ENCODE measurements around the gene PIH1D2. TPM values are rescaled to one million over a fixed set of nuclear protein-coding genes. Genes with fewer than 3 reads are reported as not detected.

The PIH1D2 gene
- 1 to 10 TPM in 2 of 4 donors, under 1 TPM in 2; 0.38 to 2.4 (median 0.90) TPM for total RNA-seq

DNA sequence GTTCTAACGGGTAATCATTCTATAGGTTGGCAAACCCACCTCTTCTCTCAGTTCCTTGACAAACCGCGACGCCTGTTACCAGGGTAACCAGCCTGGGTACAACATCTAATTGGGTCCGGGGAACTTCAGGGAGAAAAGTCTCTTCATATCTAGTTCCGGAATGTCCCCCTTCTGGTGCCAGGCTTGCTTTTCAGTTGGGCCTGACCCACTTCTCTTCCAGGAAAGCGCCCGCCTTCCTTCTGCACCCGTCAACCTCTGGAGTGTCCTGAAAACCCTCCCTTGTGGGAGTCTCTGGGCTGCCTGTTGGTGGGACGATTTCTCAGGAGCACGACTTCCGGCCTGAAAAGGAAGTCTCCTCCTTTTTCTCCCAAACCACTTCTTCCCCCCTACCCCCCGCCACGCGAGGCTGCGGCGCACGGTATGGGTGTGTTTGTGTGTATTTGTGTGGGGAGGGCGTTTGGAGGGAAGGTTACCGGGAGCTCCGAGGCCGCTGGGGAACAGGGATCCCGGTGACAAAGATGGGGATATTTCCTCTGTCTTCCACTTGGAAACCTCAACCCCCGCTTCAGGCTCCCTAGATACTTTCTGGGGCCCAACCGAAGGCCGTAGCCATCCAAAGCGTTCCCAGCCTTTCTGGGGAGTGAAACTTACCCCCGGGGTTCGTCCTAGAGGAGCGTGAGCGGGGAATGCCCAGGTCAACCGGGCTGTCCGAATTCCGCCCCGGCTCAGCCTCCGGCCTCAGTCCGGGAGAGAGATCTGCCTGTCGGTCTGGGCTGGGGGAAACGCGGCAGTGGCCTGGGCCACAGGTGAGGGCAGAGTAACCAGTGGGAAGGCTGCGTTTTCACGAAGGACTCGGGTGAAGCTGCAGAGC lies at the start of gene PIH1D2, which contains the start of gene NKAPD1:
Gene PIH1D2, minus strand, starts transcription at position 77 of the 871 bp plus-strand sequence. CDS start 843 bp downstream, outside the sequence.
Gene NKAPD1, plus strand, starts transcription at position 359 of the 871 bp plus-strand sequence. CDS start 1,276 bp downstream, outside the sequence.
- DNase-seq (ENCODE audit: low spot score in 2 of 2), result peak; percentile 73 to 95
- 0 to 2% methylated on average over 31 to 43 of the region's 43 CpGs for WGBS, 2 donors
- intact Hi-C loops (cut with DNase I; ENCODE audit: low total_unique reads), result no loop called here
- no peak for TF ChIP-seq POLR2A (IDR thresholded peaks at IDR 0.05)
- no peak for TF ChIP-seq CTCF (IDR thresholded peaks at IDR 0.05)
- peak within 1 kb of the TSS; percentile 62 for H3K4me3 ChIP-seq (ENCODE audit: low read depth, poor library complexity, severe bottlenecking)

- no peak for DNase-seq (ENCODE audit: low spot score in 2 of 2)
- WGBS, 2 donors, result 65 to 69% methylated on average over 4 of the region's 4 CpGs
- no peak overlapping the region for H3K4me3 ChIP-seq (ENCODE audit: low read depth, poor library complexity, severe bottlenecking)
- TF ChIP-seq POLR2A (IDR thresholded peaks at IDR 0.05), result no peak
- no peak for TF ChIP-seq CTCF (IDR thresholded peaks at IDR 0.05)
- intact Hi-C loops (cut with DNase I; ENCODE audit: low total_unique reads), result no loop called here
Observed at GRCh38 chr11:112123129-112123528, 49.3 kb upstream of the PIH1D2 start.

DNA sequence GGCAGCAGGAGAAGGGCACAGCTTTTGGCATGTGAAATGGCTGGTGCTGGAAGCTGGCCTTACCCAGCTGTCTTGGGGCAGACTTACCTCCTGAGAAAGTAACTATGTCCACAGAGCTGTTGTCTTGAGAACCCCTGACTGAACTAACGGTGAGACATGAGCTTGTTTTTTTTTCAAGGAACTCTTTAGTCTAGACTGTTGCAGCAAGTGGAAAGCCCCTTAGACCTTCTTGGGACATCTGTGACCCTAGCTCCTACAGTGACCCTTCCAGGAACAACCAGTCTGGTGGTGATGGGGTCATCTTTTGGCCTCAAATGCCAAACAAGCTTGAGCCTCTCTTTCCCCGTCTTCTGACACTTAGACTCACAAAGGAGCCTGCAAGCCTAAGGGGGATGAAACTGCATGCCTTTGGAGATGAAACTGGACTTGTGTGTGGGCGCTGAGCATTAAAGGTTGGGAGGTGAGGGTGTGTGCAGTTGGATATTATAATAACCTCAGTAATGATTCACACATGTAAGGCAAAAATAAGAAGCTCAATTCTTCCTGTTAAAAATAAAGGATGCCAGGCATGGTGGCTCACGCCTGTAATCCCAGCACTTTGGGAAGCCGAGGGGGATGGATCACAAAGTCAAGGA lies 48.3 kb upstream of the PIH1D2 start:
- intact Hi-C loops (cut with DNase I; ENCODE audit: low total_unique reads), result no loop called here
- WGBS, 2 donors, result 70 to 81% methylated on average over 5 of the region's 5 CpGs
- TF ChIP-seq CTCF (IDR thresholded peaks at IDR 0.05) (no peak), POLR2A (IDR thresholded peaks at IDR 0.05) (no peak)

DNA sequence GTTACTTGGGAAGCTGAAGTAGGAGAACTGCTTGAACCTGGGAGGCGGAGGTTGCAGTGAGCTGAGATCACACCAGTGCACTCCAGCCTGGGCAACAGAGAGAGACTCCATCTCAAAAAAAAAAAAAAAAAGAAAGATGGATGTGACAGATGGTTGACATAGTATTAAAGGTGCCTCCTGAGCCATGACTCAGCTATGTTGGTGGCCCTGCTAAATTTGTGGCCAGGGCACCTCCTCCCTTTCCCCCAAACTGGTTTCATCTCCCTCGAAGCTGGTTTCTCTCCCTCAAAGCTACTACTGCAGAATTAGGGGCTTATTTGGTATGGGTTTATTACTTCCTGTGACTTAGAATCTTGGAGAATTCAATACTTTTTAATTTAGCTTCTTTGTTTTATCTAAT lies 44.4 kb upstream of the PIH1D2 start:
- TF ChIP-seq POLR2A (IDR thresholded peaks at IDR 0.05) (no peak), CTCF (IDR thresholded peaks at IDR 0.05) (no peak)
- H3K4me3 ChIP-seq (ENCODE audit: low read depth, poor library complexity, severe bottlenecking), result no peak overlapping the region
- intact Hi-C loops (cut with DNase I; ENCODE audit: low total_unique reads), result loop anchor here (10.0 kb wide), 1 partner anchor 57 kb away; the partner anchor contains the start of gene BCO2

More for the DNA sequence above, 48.3 kb upstream of the PIH1D2 start:
- H3K4me3 ChIP-seq (ENCODE audit: low read depth, poor library complexity, severe bottlenecking), result no peak overlapping the region
- no peak for DNase-seq (ENCODE audit: low spot score in 2 of 2)

DNA sequence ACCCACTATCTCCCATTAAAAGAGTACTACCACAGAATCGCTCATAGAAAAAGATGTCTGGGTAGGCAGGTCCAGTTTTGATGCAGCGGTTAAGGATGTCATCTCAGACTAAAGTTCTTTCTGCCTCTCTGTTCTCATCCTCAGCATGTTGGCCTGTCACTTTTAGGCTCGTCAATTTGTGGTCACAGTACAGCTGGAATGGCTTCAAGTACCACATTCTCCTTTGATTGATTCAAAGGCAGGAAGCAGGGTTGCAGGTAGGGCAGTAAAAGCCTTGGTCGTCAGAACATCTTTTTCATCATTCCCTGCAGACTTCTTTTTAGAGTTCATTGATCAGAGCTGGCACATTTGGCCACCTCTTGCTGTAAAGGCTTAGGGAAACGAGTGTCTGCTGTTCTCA lies 41.6 kb upstream of the PIH1D2 start:
- no peak for TF ChIP-seq CTCF (IDR thresholded peaks at IDR 0.05)
- no peak for TF ChIP-seq POLR2A (IDR thresholded peaks at IDR 0.05)
- no peak for DNase-seq (ENCODE audit: low spot score in 2 of 2)
- WGBS, 2 donors, result 54 to 68% methylated on average over 5 of the region's 5 CpGs
- H3K4me3 ChIP-seq (ENCODE audit: low read depth, poor library complexity, severe bottlenecking), result no peak overlapping the region
- intact Hi-C loops (cut with DNase I; ENCODE audit: low total_unique reads), result loop anchor here (10.0 kb wide), 1 partner anchor 59 kb away; the partner anchor contains the start of gene BCO2

More for the DNA sequence above, 44.4 kb upstream of the PIH1D2 start:
- WGBS, 2 donors, result 79 to 85% methylated on average over 2 of the region's 2 CpGs
- no peak for DNase-seq (ENCODE audit: low spot score in 2 of 2)

All from lower leg skin (tissue), 4 donors.